Activated T-cell treated with anti-CD3 and anti-CD28 coated beads for 4 hours (primary cell): ENCODE results near the gene DES.

Experiments
- DNase-seq: peaks from one replicate; pipeline ENCODE4 v3.0.0-alpha.2; 2020

The DES gene

GRCh38 chr2:219459460-219460311 is 41.5 kb downstream of the DES start:
- peak; percentile 32 for DNase-seq

GRCh38 chr2:219460424-219460926 is 42.3 kb downstream of the DES start:
- no peak for DNase-seq

GRCh38 chr2:219461047-219461514 is 42.9 kb downstream of the DES start:
- no peak for DNase-seq

- DNase-seq, result no peak
Measured at GRCh38 chr2:219461669-219462068, 43.5 kb downstream of the DES start.

GRCh38 chr2:219462349-219462748 is 44.2 kb downstream of the DES start:
- DNase-seq, result no peak

GRCh38 chr2:219464286-219465032 is 46.3 kb downstream of the DES start:
- DNase-seq, result no peak

- DNase-seq, result no peak
Measured at GRCh38 chr2:219465659-219466561, 47.7 kb downstream of the DES start.

GRCh38 chr2:219466816-219467735 is 48.9 kb downstream of the DES start:
- no peak for DNase-seq

GRCh38 chr2:219467736-219468075 is 49.5 kb downstream of the DES start:
- DNase-seq, result no peak

GRCh38 chr2:219468410-219469185 is 50.4 kb downstream of the DES start:
- DNase-seq, result no peak

- DNase-seq, result no peak
Measured at GRCh38 chr2:219469186-219469724, 51.1 kb downstream of the DES start.

GRCh38 chr2:219470429-219470828 is 52.3 kb downstream of the DES start:
- no peak for DNase-seq

- DNase-seq, result no peak
Measured at GRCh38 chr2:219471476-219472371, 53.5 kb downstream of the DES start.

- DNase-seq, result no peak
Measured at GRCh38 chr2:219472629-219473187, 54.5 kb downstream of the DES start.

- no peak for DNase-seq
Measured at GRCh38 chr2:219473511-219473910, 55.3 kb downstream of the DES start.

- no peak for DNase-seq
Measured at GRCh38 chr2:219474285-219475060, 56.3 kb downstream of the DES start.

GRCh38 chr2:219475278-219475677 is 57.1 kb downstream of the DES start:
- DNase-seq, result no peak
